Stimulated activated naive B cell treated with anti-CD40 and anti-IgM and Interleukin-4, amounts not matched to agents 10 μg/mL and 1 μg/mL and 100 μg/mL, for 72 hours (primary cell): ENCODE results near the gene JSRP1.
A peak's percentile ranks its signal among the peaks of the same experiment; 100 is the strongest.

ENCODE experiments used
- ATAC-seq, 2 donors: fragments of 150-1000 bp; cut with Tn5 transposase; replicated peaks; 2 replicates each; pipeline ENCODE4 v1.10.0; 2021; ENCODE audit warnings: moderate library complexity in 1 of 2
- DNase-seq: peaks from one replicate; pipeline ENCODE4 v3.0.0; 2021
- H3K27ac Mint-ChIP-seq: one replicate; pipeline ENCODE4 v1.8.0; 2022; ENCODE audit warnings: mild to moderate bottlenecking, mixed read lengths
- H3K27me3 Mint-ChIP-seq, 2 donors: one replicate each; pipeline ENCODE4 v1.8.0; 2022; ENCODE audit warnings: mixed read lengths in 2 of 2
- H3K36me3 Mint-ChIP-seq, 2 donors: one replicate each; pipeline ENCODE4 v1.8.0; 2022; ENCODE audit warnings: mixed read lengths in 2 of 2, mild to moderate bottlenecking in 1 of 2
- H3K4me1 Mint-ChIP-seq, 2 donors: one replicate each; pipeline ENCODE4 v1.8.0; 2022; ENCODE audit warnings: mixed read lengths in 2 of 2, mild to moderate bottlenecking in 1 of 2
- H3K4me3 Mint-ChIP-seq, 2 donors: one replicate each; pipeline ENCODE4 v1.8.0; 2022; ENCODE audit warnings: mild to moderate bottlenecking in 2 of 2, mixed read lengths in 2 of 2, moderate library complexity in 1 of 2
- H3K9me3 Mint-ChIP-seq, 2 donors: one replicate each; pipeline ENCODE4 v1.8.0; 2022; ENCODE audit warnings: mixed read lengths in 2 of 2, mild to moderate bottlenecking in 1 of 2

The JSRP1 gene

GRCh38 chr19:2240881-2241760, 15.1 kb downstream of the JSRP1 start:
- DNase-seq (no peak), ATAC-seq (no peak)
- Mint-ChIP-seq H3K27ac (peak overlapping the region; percentile 37), H3K4me3 (peak overlapping the region in 1 of 2 donors; percentile 93), H3K27me3 (no peaks in the 10 kb centered on the region), H3K4me1 (peaks cover 41 to 70% of the 10 kb centered on the region in 2 donors), H3K36me3 (peaks cover 58 to 70% of the 10 kb centered on the region in 2 donors), H3K9me3 (no peaks in the 10 kb centered on the region)

- ATAC-seq = no peak
- H3K4me1 Mint-ChIP-seq = peaks cover 43 to 75% of the 10 kb centered on the region in 2 donors
- no peaks in the 10 kb centered on the region for H3K9me3 Mint-ChIP-seq
- peaks cover 54 to 65% of the 10 kb centered on the region in 2 donors for H3K36me3 Mint-ChIP-seq
- no peak for DNase-seq
- peak overlapping the region; percentile 83 to 93 for H3K4me3 Mint-ChIP-seq
- H3K27me3 Mint-ChIP-seq = no peaks in the 10 kb centered on the region
- H3K27ac Mint-ChIP-seq = peak overlapping the region; percentile 74
Measured at GRCh38 chr19:2239771-2240770, 16.1 kb downstream of the JSRP1 start.

GRCh38 chr19:2239173-2239572, 17.0 kb downstream of the JSRP1 start:
- no peak for ATAC-seq
- Mint-ChIP-seq H3K4me1 (peaks cover 47 to 84% of the 10 kb centered on the region in 2 donors), H3K9me3 (no peaks in the 10 kb centered on the region), H3K27ac (peak overlapping the region; percentile 74), H3K27me3 (no peaks in the 10 kb centered on the region), H3K4me3 (peak overlapping the region; percentile 93 to 98), H3K36me3 (peaks cover 51 to 61% of the 10 kb centered on the region in 2 donors)
- DNase-seq = no peak

DNA sequence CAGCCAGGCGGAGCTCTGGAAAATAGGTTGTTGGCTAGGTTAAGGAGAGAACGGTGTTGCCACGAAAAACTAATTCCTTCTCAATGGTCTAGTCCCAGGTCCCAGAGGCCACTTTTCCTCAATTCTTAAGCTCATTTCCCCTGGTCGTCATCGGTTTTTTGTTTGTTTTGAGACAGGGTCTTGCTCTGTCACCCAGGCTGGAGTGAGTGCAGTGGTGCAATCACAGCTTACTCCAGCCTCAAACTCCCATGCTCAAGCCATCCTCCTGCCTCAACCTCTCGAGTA, 18.4 kb downstream of the JSRP1 start:
- Mint-ChIP-seq H3K9me3 (no peaks in the 10 kb centered on the region), H3K4me1 (peaks cover 58 to 90% of the 10 kb centered on the region in 2 donors), H3K27ac (peak overlapping the region; percentile 99), H3K36me3 (peaks cover 57 to 61% of the 10 kb centered on the region in 2 donors), H3K27me3 (no peaks in the 10 kb centered on the region), H3K4me3 (peak overlapping the region; percentile 93 to 98)
- no peak for DNase-seq
- ATAC-seq = no peak

GRCh38 chr19:2237051-2237868, 19.0 kb downstream of the JSRP1 start:
- H3K27ac Mint-ChIP-seq = peak overlapping the region; percentile 99
- ATAC-seq = no peak
- H3K4me3 Mint-ChIP-seq = peak overlapping the region; percentile 93 to 98
- no peaks in the 10 kb centered on the region for H3K9me3 Mint-ChIP-seq
- peaks cover 55 to 58% of the 10 kb centered on the region in 2 donors for H3K36me3 Mint-ChIP-seq
- no peak for DNase-seq
- H3K27me3 Mint-ChIP-seq = no peaks in the 10 kb centered on the region
- H3K4me1 Mint-ChIP-seq = peaks cover 56 to 90% of the 10 kb centered on the region in 2 donors

DNA sequence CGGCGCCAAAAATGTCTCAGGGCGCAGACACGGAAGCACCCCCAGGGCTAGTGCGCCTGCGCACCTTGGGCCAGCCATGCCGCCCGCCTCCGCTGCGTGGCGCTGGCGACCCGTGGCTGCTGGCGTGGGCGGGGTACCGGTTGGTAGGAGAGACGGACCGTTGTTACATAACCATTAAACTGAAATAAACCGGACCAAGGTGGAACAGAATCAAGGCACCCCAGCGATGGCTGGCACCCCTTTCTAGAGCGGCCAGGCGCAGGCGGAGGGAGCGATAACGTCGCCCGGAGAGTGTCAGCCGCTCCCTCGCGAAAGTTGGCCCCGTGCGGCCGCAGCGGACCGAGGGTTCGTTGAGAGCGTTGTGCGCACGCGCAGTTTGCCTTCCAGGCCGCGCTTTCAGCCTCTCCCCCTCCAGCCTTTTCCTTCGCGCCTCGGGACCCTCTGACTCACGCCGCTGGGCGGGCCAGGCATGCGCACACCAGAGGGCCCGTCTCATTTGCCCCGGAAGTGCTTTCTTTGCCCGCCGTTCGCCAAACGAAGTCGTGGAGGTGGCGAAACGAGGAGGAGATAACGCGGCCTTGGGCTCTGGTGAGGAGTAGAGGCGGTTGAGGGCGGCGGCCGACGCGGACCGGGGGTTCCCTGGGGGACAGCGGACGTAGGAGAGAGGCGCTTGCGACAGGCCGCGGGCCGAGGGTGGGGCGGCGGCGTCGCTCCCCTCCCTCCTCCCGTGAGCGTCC, 19.7 kb downstream of the JSRP1 start, which contains the start of the genes PLEKHJ1 and SF3A2:
PLEKHJ1 (minus strand) TSS at position 16 of the 737 bp plus-strand sequence. CDS start 81 bp downstream, outside the sequence.
SF3A2 (plus strand) TSS at position 511 of the 737 bp plus-strand sequence. CDS start 6,595 bp downstream, outside the sequence.
- DNase-seq = peak; percentile 97

GRCh38 chr19:2236064-2236313, 20.2 kb downstream of the JSRP1 start:
- peaks cover 53 to 84% of the 10 kb centered on the region in 2 donors for H3K4me1 Mint-ChIP-seq
- peak in 1 of 2 donors; percentile 80 for ATAC-seq
- peaks cover 60 to 64% of the 10 kb centered on the region in 2 donors for H3K36me3 Mint-ChIP-seq
- H3K27ac Mint-ChIP-seq = peak overlapping the region; percentile 99
- no peak for DNase-seq
- no peaks in the 10 kb centered on the region for H3K9me3 Mint-ChIP-seq
- H3K27me3 Mint-ChIP-seq = no peaks in the 10 kb centered on the region
- peak overlapping the region; percentile 93 to 98 for H3K4me3 Mint-ChIP-seq

More for the DNA sequence above, 19.7 kb downstream of the JSRP1 start, which contains the start of the genes PLEKHJ1 and SF3A2:
- H3K4me1 Mint-ChIP-seq = peaks cover 56 to 87% of the 10 kb centered on the region in 2 donors
- no peaks in the 10 kb centered on the region for H3K9me3 Mint-ChIP-seq
- H3K4me3 Mint-ChIP-seq = peak within 1 kb of the TSS; percentile 93 to 98
- peak; percentile 83 to 86 for ATAC-seq
- H3K27ac Mint-ChIP-seq = peak within 1 kb of the TSS; percentile 99
- no peaks in the 10 kb centered on the region for H3K27me3 Mint-ChIP-seq
- peaks cover 59 to 61% of the 10 kb centered on the region in 2 donors for H3K36me3 Mint-ChIP-seq

GRCh38 chr19:2235381-2236063, 20.7 kb downstream of the JSRP1 start:
- H3K4me1 Mint-ChIP-seq = peaks cover 49 to 83% of the 10 kb centered on the region in 2 donors
- no peak for DNase-seq
- H3K9me3 Mint-ChIP-seq = no peaks in the 10 kb centered on the region

DNA sequence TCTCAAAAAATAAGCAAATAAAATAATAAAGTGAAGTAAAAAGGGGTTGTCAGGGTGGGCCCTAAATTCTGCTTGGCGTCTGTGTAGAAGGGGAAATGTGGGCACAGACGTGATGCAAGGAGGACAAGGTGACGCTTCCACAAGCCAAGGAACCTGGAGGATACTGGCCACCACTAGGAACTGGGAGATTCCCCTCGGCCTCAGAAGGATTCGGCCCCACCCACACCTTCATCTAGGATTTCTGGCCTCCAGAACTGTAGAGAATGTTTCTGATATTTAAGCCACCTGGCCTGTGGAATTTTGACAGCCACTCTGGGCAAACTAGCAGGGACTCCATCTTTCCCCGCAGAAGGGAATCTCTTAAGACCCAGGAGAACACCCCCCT, 21.2 kb downstream of the JSRP1 start:
- Mint-ChIP-seq H3K27me3 (no peaks in the 10 kb centered on the region), H3K27ac (peak overlapping the region; percentile 94), H3K4me3 (peak overlapping the region; percentile 93 to 98), H3K36me3 (peaks cover 58 to 62% of the 10 kb centered on the region in 2 donors), H3K4me1 (peaks cover 45 to 82% of the 10 kb centered on the region in 2 donors), H3K9me3 (no peaks in the 10 kb centered on the region)
- DNase-seq = no peak
- no peak for ATAC-seq

More at GRCh38 chr19:2235381-2236063, 20.7 kb downstream of the JSRP1 start:
- H3K4me3 Mint-ChIP-seq = peak overlapping the region; percentile 93 to 98
- H3K27me3 Mint-ChIP-seq = no peaks in the 10 kb centered on the region
- peak; percentile 31 to 33 for ATAC-seq
- H3K36me3 Mint-ChIP-seq = peaks cover 59 to 63% of the 10 kb centered on the region in 2 donors
- peak overlapping the region; percentile 94 for H3K27ac Mint-ChIP-seq

GRCh38 chr19:2233601-2234280, 22.5 kb downstream of the JSRP1 start:
- DNase-seq (no peak), ATAC-seq (no peak)
- H3K4me1 Mint-ChIP-seq = peaks cover 41 to 79% of the 10 kb centered on the region in 2 donors
- H3K9me3 Mint-ChIP-seq = no peaks in the 10 kb centered on the region
- peaks cover 57 to 59% of the 10 kb centered on the region in 2 donors for H3K36me3 Mint-ChIP-seq
- H3K27me3 Mint-ChIP-seq = no peaks in the 10 kb centered on the region
- peak overlapping the region; percentile 93 to 98 for H3K4me3 Mint-ChIP-seq
- H3K27ac Mint-ChIP-seq = peak overlapping the region; percentile 84

DNA sequence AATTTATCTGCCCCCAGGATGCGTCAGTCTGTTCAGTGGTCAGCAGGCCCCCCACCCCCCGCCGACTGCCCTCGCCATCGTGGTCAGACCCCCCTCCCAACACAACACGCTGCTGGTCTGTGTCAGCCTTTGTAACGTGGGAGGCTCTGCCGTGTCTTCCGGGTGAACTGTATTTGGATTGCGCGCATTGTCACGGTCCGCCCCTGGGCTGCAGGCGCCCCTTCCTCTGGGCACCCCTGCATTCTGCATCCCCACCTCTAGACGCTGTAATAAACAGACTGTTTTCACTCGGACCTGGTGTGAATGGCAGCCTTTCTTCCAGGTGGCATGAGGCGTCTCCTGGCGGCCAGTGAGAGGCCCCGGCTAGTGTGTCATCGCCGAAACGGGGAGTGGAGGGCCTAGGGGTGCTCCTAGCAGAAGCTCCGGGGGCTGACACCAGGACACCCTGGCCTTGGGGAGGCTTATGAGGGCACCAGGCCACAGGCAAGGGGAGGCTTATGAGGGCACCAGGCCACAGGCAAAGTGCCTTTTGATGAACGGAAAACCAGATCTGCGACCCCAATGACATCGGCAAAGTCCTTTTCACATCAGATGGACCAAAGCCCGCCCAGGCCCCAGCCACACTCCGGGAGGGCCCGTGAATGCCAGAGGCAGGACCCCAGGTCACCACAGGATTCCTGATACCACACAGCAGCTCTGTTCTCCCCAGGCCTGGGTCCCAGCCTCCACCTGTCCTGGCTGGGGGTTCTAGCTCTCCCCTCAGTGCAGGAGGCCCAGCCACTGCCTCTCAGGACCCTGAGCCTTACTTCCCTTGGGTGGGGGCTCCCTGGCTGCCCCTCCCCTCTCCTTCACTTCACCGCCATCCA, 23.7 kb downstream of the JSRP1 start:
- DNase-seq (no peak), ATAC-seq (no peak)
- Mint-ChIP-seq H3K36me3 (peaks cover 51 to 53% of the 10 kb centered on the region in 2 donors), H3K9me3 (no peaks in the 10 kb centered on the region), H3K4me3 (peak overlapping the region; percentile 29 to 67), H3K4me1 (peaks cover 32 to 68% of the 10 kb centered on the region in 2 donors), H3K27ac (peak overlapping the region; percentile 85), H3K27me3 (no peaks in the 10 kb centered on the region)
